ENCODE data around the gene ITGA4.

GRCh38 chr2:181483876-181484275 is 26.7 kb downstream of the ITGA4 start:
- TF ChIP-seq CTCF (conservative IDR thresholded peaks at IDR 0.05; ENCODE audit: low read depth, low read length), result no peak
- TF ChIP-seq EZH2 (IDR thresholded peaks at IDR 0.05; ENCODE audit: borderline replicate concordance, low read depth, low read length, poor library complexity, severe bottlenecking), result no peak

All from A673 (cell line).